IMR-90 (cell line): ENCODE data around the gene AAMP.

Experiments
- BHLHE40 ChIP-seq: fragments of 150-350 bp; IDR thresholded peaks from 2 replicates; pipeline ENCODE4 v1.6.1; 2016; ENCODE audit warnings: mild to moderate bottlenecking, low read depth, low read length
- CEBPB ChIP-seq: IDR thresholded peaks from 2 replicates; pipeline ENCODE4 v1.6.1; 2012; ENCODE audit warnings: low read depth, low read length, improper control_type of control experiment
- FOS ChIP-seq: fragments of 150-350 bp; IDR thresholded peaks from 2 replicates; pipeline ENCODE4 v1.6.1; 2016; ENCODE audit warnings: low read depth, low read length
- MXI1 ChIP-seq: IDR thresholded peaks from 2 replicates; pipeline ENCODE4 v1.6.1; 2012; ENCODE audit warnings: low read depth, mild to moderate bottlenecking, low read length, moderate library complexity, borderline replicate concordance
- POLR2A ChIP-seq: IDR thresholded peaks from 2 replicates; pipeline ENCODE4 v1.6.1; 2012; ENCODE audit warnings: mild to moderate bottlenecking, low read depth, low read length
- RAD21 ChIP-seq: IDR thresholded peaks from 2 replicates; pipeline ENCODE4 v1.6.1; 2012; ENCODE audit warnings: low read length, improper control_type of control experiment
- RFX5 ChIP-seq: IDR thresholded peaks from 2 replicates; pipeline ENCODE4 v1.8.0; 2012; ENCODE audit warnings: low read depth, mild to moderate bottlenecking, low read length, moderate library complexity
- TF ChIP-seq, protein P1 (sequence below): conservative IDR thresholded peaks from 2 replicates; pipeline ENCODE4 v1.5.1; 2012; ENCODE audit warnings: mild to moderate bottlenecking, low read depth, low read length, improper control_type of control experiment
- TF ChIP-seq, protein P2 (sequence below): fragments of 150-350 bp; IDR thresholded peaks from 2 replicates; pipeline ENCODE4 v1.6.1; 2017; ENCODE audit warnings: mild to moderate bottlenecking, antibody characterized with exemption, low read length, low read depth

DNA sequence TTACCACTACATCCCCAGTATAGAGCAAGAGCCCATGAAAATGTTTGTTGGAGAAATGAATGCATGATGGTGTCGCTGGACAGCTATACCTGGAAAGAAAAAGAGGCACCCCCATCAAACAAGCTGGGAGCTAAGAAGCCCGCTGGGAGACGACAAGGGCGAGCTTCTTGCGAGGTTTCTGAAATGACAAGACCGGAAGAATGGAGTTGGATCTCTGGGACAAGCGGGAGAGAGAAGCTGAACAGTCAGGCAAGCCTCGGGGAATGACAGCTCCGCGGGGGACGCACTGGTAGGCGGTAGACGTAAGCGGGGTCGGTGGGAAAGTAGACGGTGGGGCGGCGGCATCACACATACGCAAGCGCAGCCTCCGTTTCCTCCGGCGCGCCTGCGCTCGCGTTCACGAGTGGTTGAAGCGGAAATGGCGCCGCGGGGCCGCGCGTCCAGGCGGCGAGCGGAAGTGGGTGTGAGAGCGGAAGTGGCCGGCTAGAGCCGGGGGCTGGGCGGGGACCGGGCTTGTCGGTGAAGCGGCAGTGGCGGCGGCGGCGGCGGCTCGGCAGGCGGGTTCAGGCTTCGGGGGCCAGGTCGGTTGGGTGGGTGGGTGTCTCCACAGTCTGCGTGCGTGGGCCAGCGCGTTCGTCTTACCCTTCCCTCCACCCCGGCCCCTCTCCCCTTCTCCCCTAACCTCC lies 53.1 kb downstream of the AAMP start, which contains the start of gene ARPC2:
- TF ChIP-seq, protein P1, sequence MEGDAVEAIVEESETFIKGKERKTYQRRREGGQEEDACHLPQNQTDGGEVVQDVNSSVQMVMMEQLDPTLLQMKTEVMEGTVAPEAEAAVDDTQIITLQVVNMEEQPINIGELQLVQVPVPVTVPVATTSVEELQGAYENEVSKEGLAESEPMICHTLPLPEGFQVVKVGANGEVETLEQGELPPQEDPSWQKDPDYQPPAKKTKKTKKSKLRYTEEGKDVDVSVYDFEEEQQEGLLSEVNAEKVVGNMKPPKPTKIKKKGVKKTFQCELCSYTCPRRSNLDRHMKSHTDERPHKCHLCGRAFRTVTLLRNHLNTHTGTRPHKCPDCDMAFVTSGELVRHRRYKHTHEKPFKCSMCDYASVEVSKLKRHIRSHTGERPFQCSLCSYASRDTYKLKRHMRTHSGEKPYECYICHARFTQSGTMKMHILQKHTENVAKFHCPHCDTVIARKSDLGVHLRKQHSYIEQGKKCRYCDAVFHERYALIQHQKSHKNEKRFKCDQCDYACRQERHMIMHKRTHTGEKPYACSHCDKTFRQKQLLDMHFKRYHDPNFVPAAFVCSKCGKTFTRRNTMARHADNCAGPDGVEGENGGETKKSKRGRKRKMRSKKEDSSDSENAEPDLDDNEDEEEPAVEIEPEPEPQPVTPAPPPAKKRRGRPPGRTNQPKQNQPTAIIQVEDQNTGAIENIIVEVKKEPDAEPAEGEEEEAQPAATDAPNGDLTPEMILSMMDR = no peak
- peak; percentile 89 for TF ChIP-seq POLR2A
- peak; percentile 7; the same call in 1 of the 2 replicates for TF ChIP-seq FOS
- peak; percentile 52 for TF ChIP-seq CEBPB
- TF ChIP-seq BHLHE40 = no peak
- TF ChIP-seq, protein P2, sequence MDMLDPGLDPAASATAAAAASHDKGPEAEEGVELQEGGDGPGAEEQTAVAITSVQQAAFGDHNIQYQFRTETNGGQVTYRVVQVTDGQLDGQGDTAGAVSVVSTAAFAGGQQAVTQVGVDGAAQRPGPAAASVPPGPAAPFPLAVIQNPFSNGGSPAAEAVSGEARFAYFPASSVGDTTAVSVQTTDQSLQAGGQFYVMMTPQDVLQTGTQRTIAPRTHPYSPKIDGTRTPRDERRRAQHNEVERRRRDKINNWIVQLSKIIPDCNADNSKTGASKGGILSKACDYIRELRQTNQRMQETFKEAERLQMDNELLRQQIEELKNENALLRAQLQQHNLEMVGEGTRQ = no peak
- no peak for TF ChIP-seq RAD21
- no peak for TF ChIP-seq RFX5
- peak; percentile 69 for TF ChIP-seq MXI1
